HEK293 (cell line): Measurements from ENCODE around the gene STARD13.

ENCODE experiments used
- CTCF ChIA-PET: fragments of 350-600 bp; formaldehyde crosslinking; extraction: SDS; loops from one replicate; lab custom pipeline; 2021; ENCODE audit warnings: antibody characterized with exemption; lab: Yijun Ruan, JAX
- POLR2A ChIA-PET: fragments of 300-600 bp; formaldehyde crosslinking; extraction: SDS; loops from one replicate; lab custom pipeline; 2020; ENCODE audit warnings: antibody characterized with exemption, inconsistent platforms; lab: Yijun Ruan, JAX
- H3K27ac ChIP-seq: fragments of 200-500 bp; sonication (Bioruptor generic); 2 replicates; pipeline ENCODE4 v1.5.1; 2014; ENCODE audit warnings: low read depth, low read length, control low read depth, inconsistent platforms; ENCODE audit errors: extremely low read depth
- H3K36me3 ChIP-seq, 2 experiments: fragments of 200-500 bp in 1 of 2; sonication (Bioruptor generic) in 1 of 2; 1 replicate in 1 of 2; 2 replicates in 1 of 2; pipeline ENCODE4 v1.5.1; 2014 to 2017; ENCODE audit warnings: inconsistent platforms in 2 of 2, low read length in 2 of 2; ENCODE audit not compliant: control insufficient read depth in 2 of 2, insufficient read depth in 1 of 2
- H3K4me1 ChIP-seq: fragments of 200-500 bp; sonication (Bioruptor generic); 2 replicates; pipeline ENCODE4 v1.5.1; 2014; ENCODE audit warnings: mild to moderate bottlenecking, low read length, inconsistent platforms; ENCODE audit not compliant: control insufficient read depth, insufficient read depth
- H3K4me3 ChIP-seq: 2 replicates; pipeline ENCODE4 v1.5.1; 2011; ENCODE audit warnings: low read depth, mild to moderate bottlenecking, control low read depth, low read length, moderate library complexity
- H3K9me3 ChIP-seq: fragments of 200-500 bp; sonication (Bioruptor generic); 2 replicates; pipeline ENCODE4 v1.5.1; 2014; ENCODE audit warnings: low read depth, low read length, inconsistent platforms; ENCODE audit not compliant: control insufficient read depth, insufficient read depth
- BCL11A ChIP-seq: fragments of 450-650 bp; formaldehyde crosslinking; IDR thresholded peaks from 2 replicates; pipeline ENCODE4 v1.5.1; 2016; ENCODE audit warnings: low read depth, missing biosample characterization, missing genetic modification characterization
- HOXC10 ChIP-seq: sonication (generic); formaldehyde crosslinking; IDR thresholded peaks from 2 replicates; pipeline ENCODE4 v1.8.1; 2023; ENCODE audit warnings: mild to moderate bottlenecking, missing genetic modification reagents
- KLF7 ChIP-seq: fragments of 450-650 bp; formaldehyde crosslinking; IDR thresholded peaks from 2 replicates; pipeline ENCODE4 v1.5.1; 2016; ENCODE audit warnings: missing biosample characterization, missing genetic modification characterization, borderline replicate concordance
- KLF9 ChIP-seq: fragments of 450-650 bp; formaldehyde crosslinking; IDR thresholded peaks from 2 replicates; pipeline ENCODE4 v1.5.1; 2016; ENCODE audit warnings: missing biosample characterization, missing genetic modification characterization, low read depth
- SCRT1 ChIP-seq: fragments of 450-650 bp; formaldehyde crosslinking; IDR thresholded peaks from 2 replicates; pipeline ENCODE4 v1.5.1; 2016; ENCODE audit warnings: missing biosample characterization, missing genetic modification characterization, borderline replicate concordance
- TRIM28 ChIP-seq: IDR thresholded peaks from 2 replicates; pipeline ENCODE4 v1.6.1; 2011; ENCODE audit warnings: low read length, control low read depth, borderline replicate concordance
- ZBTB48 ChIP-seq: fragments of 450-650 bp; formaldehyde crosslinking; IDR thresholded peaks from 2 replicates; pipeline ENCODE4 v1.5.1; 2016; ENCODE audit warnings: missing biosample characterization, missing genetic modification characterization
- ZEB2 ChIP-seq: fragments of 450-650 bp; formaldehyde crosslinking; IDR thresholded peaks from 2 replicates; pipeline ENCODE4 v1.5.1; 2016; ENCODE audit warnings: missing biosample characterization, missing genetic modification characterization
- ZFHX2 ChIP-seq: fragments of 450-650 bp; formaldehyde crosslinking; conservative IDR thresholded peaks from 2 replicates; pipeline ENCODE4 v1.5.1; 2016; ENCODE audit warnings: missing biosample characterization, missing genetic modification characterization
- ZNF174 ChIP-seq: fragments of 450-650 bp; formaldehyde crosslinking; IDR thresholded peaks from 2 replicates; pipeline ENCODE4 v1.5.0; 2017; ENCODE audit warnings: missing biosample characterization, mild to moderate bottlenecking, missing genetic modification characterization
- ZNF350 ChIP-seq: fragments of 450-650 bp; formaldehyde crosslinking; IDR thresholded peaks from 2 replicates; pipeline ENCODE4 v1.5.0; 2017; ENCODE audit warnings: missing biosample characterization, mild to moderate bottlenecking, missing genetic modification characterization
- ZNF670 ChIP-seq: fragments of 450-650 bp; formaldehyde crosslinking; IDR thresholded peaks from 2 replicates; pipeline ENCODE4 v1.5.1; 2016; ENCODE audit warnings: missing biosample characterization, missing genetic modification characterization, low read depth
- ZNF747 ChIP-seq: fragments of 450-650 bp; formaldehyde crosslinking; IDR thresholded peaks from 2 replicates; pipeline ENCODE4 v1.5.1; 2016; ENCODE audit warnings: missing biosample characterization, missing genetic modification characterization
- ZSCAN16 ChIP-seq: fragments of 450-650 bp; formaldehyde crosslinking; IDR thresholded peaks from 2 replicates; pipeline ENCODE4 v1.5.1; 2016; ENCODE audit warnings: missing biosample characterization, missing genetic modification characterization
- TF ChIP-seq, protein P1 (sequence below): fragments of 450-650 bp; formaldehyde crosslinking; IDR thresholded peaks from 2 replicates; pipeline ENCODE4 v1.5.1; 2016; ENCODE audit warnings: missing biosample characterization, missing genetic modification characterization
- TF ChIP-seq, protein P2 (sequence below): fragments of 450-650 bp; formaldehyde crosslinking; IDR thresholded peaks from 2 replicates; pipeline ENCODE4 v1.5.1; 2016; ENCODE audit warnings: missing biosample characterization, missing genetic modification characterization
- TF ChIP-seq, protein P3 (sequence below): fragments of 450-650 bp; formaldehyde crosslinking; IDR thresholded peaks from 2 replicates; pipeline ENCODE4 v1.5.1; 2016; ENCODE audit warnings: missing biosample characterization, missing genetic modification characterization
- TF ChIP-seq, protein P4 (sequence below): fragments of 450-650 bp; formaldehyde crosslinking; IDR thresholded peaks from 2 replicates; pipeline ENCODE4 v1.5.1; 2017; ENCODE audit warnings: missing biosample characterization, mild to moderate bottlenecking, missing genetic modification characterization, moderate library complexity
- TF ChIP-seq, protein P5 (sequence below): fragments of 450-650 bp; formaldehyde crosslinking; IDR thresholded peaks from 2 replicates; pipeline ENCODE4 v1.5.1; 2016; ENCODE audit warnings: missing biosample characterization, missing genetic modification characterization
- TF ChIP-seq, protein P6 (sequence below): fragments of 450-650 bp; formaldehyde crosslinking; IDR thresholded peaks from 2 replicates; pipeline ENCODE4 v1.5.1; 2016; ENCODE audit warnings: missing biosample characterization, missing genetic modification characterization
- TF ChIP-seq, protein P7 (sequence below): fragments of 450-650 bp; formaldehyde crosslinking; IDR thresholded peaks from 2 replicates; pipeline ENCODE4 v1.5.1; 2016; ENCODE audit warnings: missing biosample characterization, missing genetic modification characterization

STARD13 gene

DNA sequence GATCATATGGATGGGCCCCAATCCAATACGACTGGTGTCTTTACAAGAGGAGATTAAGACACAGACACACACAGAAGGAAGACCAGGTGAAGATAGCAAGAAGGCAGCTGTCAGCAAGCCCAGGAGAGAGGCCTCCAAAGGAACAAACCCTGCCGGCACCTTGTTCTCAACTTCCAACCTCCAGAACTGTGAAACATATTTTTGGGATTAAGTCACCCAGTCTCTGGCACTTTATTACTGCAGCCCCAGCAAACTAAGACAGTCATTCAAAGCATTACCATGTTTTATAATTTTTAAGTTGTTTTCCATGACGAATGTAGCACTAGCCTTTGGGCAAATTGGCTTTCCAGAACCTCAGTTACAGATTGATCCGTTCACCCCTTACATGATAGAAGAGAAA lies 11.3 kb downstream of the STARD13 start (continued):
- TF ChIP-seq, protein P1, sequence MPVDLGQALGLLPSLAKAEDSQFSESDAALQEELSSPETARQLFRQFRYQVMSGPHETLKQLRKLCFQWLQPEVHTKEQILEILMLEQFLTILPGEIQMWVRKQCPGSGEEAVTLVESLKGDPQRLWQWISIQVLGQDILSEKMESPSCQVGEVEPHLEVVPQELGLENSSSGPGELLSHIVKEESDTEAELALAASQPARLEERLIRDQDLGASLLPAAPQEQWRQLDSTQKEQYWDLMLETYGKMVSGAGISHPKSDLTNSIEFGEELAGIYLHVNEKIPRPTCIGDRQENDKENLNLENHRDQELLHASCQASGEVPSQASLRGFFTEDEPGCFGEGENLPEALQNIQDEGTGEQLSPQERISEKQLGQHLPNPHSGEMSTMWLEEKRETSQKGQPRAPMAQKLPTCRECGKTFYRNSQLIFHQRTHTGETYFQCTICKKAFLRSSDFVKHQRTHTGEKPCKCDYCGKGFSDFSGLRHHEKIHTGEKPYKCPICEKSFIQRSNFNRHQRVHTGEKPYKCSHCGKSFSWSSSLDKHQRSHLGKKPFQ, result no peak

DNA sequence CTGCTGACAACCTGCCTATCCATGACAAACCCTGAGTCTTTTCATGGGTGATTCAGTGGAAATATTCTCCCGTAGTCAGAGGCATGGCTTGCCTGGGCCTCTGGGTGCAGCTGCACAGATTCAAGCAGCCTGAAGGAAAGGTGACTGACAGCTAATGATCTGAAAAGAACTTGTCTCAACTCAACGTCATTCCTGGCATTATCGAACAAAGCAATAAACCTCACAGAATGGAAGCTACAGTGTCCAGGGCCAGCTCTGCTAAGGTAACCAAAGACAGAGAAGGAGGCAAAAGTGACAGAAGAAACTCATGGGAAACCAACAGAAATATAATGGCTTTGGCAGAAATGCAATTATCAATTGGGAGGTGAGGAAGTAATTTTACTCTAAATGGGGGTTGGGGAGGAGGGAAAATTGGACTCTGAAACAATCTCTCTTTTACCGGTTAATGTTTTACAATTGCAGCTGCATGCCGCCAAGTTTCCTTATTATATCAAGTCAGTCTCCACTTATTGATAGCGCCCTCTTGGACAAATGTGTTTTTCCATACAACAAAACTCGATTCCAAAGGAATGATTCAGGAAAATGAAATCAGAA lies 12.9 kb downstream of the STARD13 start:
- H3K36me3 ChIP-seq, result no peaks in the 10 kb centered on the region
- no peak overlapping the region for H3K27ac ChIP-seq
- no peaks in the 10 kb centered on the region for H3K9me3 ChIP-seq
- CTCF ChIA-PET, result no interaction called here
- POLR2A ChIA-PET, result no interaction called here
- H3K4me3 ChIP-seq, result no peak overlapping the region
- TF ChIP-seq ZNF670 (tag by site-specific recombination) (no peak), ZNF350 (tag by site-specific recombination) (no peak), SCRT1 (no peak), ZEB2 (no peak), HOXC10 (CRISPR knock-in tag) (no peak), KLF7 (tag by site-specific recombination) (no peak), ZSCAN16 (no peak), TRIM28 (no peak), ZNF747 (tag by site-specific recombination) (no peak), ZBTB48 (tag by site-specific recombination) (no peak), BCL11A (tag by site-specific recombination) (no peak), KLF9 (tag by site-specific recombination) (no peak), ZNF174 (tag by site-specific recombination) (no peak), ZFHX2 (tag by site-specific recombination) (no peak)
- TF ChIP-seq, protein P2, sequence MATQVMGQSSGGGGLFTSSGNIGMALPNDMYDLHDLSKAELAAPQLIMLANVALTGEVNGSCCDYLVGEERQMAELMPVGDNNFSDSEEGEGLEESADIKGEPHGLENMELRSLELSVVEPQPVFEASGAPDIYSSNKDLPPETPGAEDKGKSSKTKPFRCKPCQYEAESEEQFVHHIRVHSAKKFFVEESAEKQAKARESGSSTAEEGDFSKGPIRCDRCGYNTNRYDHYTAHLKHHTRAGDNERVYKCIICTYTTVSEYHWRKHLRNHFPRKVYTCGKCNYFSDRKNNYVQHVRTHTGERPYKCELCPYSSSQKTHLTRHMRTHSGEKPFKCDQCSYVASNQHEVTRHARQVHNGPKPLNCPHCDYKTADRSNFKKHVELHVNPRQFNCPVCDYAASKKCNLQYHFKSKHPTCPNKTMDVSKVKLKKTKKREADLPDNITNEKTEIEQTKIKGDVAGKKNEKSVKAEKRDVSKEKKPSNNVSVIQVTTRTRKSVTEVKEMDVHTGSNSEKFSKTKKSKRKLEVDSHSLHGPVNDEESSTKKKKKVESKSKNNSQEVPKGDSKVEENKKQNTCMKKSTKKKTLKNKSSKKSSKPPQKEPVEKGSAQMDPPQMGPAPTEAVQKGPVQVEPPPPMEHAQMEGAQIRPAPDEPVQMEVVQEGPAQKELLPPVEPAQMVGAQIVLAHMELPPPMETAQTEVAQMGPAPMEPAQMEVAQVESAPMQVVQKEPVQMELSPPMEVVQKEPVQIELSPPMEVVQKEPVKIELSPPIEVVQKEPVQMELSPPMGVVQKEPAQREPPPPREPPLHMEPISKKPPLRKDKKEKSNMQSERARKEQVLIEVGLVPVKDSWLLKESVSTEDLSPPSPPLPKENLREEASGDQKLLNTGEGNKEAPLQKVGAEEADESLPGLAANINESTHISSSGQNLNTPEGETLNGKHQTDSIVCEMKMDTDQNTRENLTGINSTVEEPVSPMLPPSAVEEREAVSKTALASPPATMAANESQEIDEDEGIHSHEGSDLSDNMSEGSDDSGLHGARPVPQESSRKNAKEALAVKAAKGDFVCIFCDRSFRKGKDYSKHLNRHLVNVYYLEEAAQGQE (tag by site-specific recombination), result no peak
- TF ChIP-seq, protein P3, sequence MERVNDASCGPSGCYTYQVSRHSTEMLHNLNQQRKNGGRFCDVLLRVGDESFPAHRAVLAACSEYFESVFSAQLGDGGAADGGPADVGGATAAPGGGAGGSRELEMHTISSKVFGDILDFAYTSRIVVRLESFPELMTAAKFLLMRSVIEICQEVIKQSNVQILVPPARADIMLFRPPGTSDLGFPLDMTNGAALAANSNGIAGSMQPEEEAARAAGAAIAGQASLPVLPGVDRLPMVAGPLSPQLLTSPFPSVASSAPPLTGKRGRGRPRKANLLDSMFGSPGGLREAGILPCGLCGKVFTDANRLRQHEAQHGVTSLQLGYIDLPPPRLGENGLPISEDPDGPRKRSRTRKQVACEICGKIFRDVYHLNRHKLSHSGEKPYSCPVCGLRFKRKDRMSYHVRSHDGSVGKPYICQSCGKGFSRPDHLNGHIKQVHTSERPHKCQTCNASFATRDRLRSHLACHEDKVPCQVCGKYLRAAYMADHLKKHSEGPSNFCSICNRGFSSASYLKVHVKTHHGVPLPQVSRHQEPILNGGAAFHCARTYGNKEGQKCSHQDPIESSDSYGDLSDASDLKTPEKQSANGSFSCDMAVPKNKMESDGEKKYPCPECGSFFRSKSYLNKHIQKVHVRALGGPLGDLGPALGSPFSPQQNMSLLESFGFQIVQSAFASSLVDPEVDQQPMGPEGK (tag by site-specific recombination), result no peak
- TF ChIP-seq, protein P4, sequence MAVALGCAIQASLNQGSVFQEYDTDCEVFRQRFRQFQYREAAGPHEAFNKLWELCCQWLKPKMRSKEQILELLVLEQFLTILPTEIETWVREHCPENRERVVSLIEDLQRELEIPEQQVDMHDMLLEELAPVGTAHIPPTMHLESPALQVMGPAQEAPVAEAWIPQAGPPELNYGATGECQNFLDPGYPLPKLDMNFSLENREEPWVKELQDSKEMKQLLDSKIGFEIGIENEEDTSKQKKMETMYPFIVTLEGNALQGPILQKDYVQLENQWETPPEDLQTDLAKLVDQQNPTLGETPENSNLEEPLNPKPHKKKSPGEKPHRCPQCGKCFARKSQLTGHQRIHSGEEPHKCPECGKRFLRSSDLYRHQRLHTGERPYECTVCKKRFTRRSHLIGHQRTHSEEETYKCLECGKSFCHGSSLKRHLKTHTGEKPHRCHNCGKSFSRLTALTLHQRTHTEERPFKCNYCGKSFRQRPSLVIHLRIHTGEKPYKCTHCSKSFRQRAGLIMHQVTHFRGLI, result no peak
- TF ChIP-seq, protein P5, sequence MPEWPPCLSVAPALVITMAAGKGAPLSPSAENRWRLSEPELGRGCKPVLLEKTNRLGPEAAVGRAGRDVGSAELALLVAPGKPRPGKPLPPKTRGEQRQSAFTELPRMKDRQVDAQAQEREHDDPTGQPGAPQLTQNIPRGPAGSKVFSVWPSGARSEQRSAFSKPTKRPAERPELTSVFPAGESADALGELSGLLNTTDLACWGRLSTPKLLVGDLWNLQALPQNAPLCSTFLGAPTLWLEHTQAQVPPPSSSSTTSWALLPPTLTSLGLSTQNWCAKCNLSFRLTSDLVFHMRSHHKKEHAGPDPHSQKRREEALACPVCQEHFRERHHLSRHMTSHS (tag by site-specific recombination), result no peak
- TF ChIP-seq, protein P6, sequence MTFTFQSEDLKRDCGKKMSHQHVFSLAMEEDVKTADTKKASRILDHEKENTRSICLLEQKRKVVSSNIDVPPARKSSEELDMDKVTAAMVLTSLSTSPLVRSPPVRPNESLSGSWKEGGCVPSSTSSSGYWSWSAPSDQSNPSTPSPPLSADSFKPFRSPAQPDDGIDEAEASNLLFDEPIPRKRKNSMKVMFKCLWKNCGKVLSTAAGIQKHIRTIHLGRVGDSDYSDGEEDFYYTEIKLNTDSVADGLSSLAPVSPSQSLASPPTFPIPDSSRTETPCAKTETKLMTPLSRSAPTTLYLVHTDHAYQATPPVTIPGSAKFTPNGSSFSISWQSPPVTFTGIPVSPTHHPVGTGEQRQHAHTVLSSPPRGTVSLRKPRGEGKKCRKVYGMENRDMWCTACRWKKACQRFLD (tag by site-specific recombination), result no peak
- TF ChIP-seq, protein P7, sequence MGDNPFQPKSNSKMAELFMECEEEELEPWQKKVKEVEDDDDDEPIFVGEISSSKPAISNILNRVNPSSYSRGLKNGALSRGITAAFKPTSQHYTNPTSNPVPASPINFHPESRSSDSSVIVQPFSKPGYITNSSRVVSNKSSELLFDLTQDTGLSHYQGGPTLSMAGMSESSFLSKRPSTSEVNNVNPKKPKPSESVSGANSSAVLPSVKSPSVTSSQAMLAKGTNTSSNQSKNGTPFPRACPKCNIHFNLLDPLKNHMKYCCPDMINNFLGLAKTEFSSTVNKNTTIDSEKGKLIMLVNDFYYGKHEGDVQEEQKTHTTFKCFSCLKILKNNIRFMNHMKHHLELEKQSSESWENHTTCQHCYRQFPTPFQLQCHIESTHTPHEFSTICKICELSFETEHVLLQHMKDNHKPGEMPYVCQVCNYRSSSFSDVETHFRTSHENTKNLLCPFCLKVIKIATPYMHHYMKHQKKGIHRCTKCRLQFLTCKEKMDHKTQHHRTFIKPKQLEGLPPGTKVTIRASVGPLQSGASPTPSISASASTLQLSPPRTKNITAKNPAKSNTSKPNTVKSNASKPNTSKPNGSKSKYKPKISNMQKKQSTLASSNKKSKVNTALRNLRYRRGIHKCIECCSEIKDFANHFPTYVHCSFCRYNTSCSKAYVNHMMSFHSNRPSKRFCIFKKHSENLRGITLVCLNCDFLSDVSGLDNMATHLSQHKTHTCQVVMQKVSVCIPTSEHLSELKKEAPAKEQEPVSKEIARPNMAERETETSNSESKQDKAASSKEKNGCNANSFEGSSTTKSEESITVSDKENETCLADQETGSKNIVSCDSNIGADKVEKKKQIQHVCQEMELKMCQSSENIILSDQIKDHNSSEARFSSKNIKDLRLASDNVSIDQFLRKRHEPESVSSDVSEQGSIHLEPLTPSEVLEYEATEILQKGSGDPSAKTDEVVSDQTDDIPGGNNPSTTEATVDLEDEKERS, result no peak
- no peaks in the 10 kb centered on the region for H3K4me1 ChIP-seq
